GM20000 (cell line): ENCODE results near the gene FADS6.

Experiments used
- DNase-seq: peaks from one replicate; pipeline ENCODE4 v3.0.0; 2012; ENCODE audit warnings: low spot score
- CTCF ChIP-seq: IDR thresholded peaks from 2 replicates; pipeline ENCODE4 v1.5.1; 2012; ENCODE audit warnings: mild to moderate bottlenecking, control low read depth; ENCODE audit errors: extremely low read depth, missing control alignments

FADS6 gene

GRCh38 chr17:74836691-74837467, 56.6 kb downstream of the FADS6 start:
- no peak for TF ChIP-seq CTCF
- DNase-seq: no peak

GRCh38 chr17:74836191-74836590, 57.2 kb downstream of the FADS6 start:
- no peak for TF ChIP-seq CTCF
- DNase-seq: no peak

GRCh38 chr17:74833501-74834377, 59.7 kb downstream of the FADS6 start:
- no peak for TF ChIP-seq CTCF
- DNase-seq: peak; percentile 82

GRCh38 chr17:74832421-74832820, 61.0 kb downstream of the FADS6 start:
- no peak for TF ChIP-seq CTCF
- DNase-seq: no peak

GRCh38 chr17:74831444-74832146, 61.8 kb downstream of the FADS6 start:
- no peak for DNase-seq
- TF ChIP-seq CTCF: no peak

GRCh38 chr17:74830861-74831260, 62.6 kb downstream of the FADS6 start:
- no peak for DNase-seq
- TF ChIP-seq CTCF: no peak
